GM21576 (cell line): ENCODE results near the gene LETM1.

Experiments
- ATAC-seq: cut with Tn5 transposase; IDR thresholded peaks from one replicate; pipeline ENCODE4 v1.9.1; 2021; ENCODE audit warnings: mild to moderate bottlenecking, moderate library complexity; ENCODE audit not compliant: unreplicated experiment

The LETM1 gene

DNA sequence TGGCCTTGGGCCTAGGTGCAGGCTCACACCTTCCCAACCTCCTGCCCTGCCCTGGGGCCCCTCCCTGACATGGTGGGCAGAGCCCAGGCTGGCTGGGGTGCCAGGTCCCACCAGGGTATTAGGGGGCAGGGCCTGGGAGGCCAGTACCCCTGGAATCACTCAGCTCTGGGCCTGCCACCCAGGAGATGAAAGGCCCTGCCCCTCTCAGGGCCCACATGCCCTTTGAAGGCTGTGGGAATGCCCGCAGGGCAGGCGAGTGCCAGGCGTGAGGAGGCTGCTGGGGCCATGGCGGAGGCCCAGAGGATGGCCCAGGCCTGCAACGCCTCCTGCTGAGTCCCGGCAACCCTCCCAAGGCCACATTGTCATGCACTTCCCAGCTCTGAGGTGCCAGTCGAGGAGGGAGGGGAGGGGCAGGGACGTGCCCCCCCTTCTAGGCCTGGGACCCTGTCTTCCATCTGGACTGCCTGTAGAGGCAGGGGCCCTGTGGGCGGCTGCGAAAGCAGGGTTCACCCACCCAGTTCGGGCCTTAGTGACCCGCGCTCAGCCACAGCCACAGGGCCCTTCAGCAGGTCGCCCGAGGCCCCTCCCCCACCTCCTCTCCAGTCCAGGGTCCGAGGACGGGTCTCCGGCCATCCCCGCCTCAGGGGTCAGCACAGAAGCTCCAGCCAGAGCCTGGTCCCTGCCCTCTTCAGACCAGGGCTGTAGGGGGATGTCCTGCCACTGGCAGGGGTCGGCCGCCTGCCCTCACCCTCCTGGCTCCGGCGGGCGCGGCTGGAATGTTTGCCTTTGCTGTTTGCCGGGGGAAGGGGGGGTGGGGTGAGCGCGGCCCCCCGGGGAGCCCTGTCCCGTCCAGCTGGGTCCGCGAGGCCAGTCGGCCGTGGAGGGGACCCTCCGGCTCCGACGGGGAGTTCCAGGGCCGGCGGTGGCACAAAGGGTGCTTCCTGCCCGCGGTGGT, 89.6 kb downstream of the LETM1 start:
- ATAC-seq: no peak

DNA sequence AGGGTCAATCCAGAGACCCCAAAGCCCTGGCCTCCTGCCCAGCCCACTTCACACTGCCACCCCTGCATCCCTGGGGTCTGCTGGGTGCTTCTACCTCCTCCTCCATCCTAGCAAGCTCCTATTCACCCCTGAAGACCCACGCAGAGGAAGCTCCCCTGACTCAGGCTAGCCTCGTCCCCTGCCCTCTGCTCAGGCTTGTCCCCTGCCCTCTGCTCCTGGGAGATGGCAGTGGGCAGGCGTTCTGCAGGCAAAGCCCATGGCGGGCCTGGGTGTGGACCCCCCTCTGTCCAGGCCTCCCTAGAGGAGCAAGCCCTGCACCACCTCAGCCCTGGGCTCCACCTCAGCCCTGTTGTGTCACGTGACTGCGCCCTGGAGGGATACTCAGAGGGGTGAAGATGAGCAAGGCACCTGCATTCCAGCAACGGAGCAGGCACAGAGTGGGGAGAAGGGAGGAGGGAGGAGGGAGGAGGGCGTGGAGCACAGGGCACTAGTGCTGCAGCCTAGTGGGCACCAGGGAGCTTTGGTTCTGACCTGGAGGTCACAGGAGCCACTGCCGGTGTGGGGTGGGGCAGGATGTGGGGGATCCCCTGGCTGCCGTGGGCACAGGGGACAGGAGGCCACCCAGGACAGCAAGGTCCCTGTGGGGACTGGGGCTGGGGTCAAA, 90.4 kb downstream of the LETM1 start:
- no peak for ATAC-seq

DNA sequence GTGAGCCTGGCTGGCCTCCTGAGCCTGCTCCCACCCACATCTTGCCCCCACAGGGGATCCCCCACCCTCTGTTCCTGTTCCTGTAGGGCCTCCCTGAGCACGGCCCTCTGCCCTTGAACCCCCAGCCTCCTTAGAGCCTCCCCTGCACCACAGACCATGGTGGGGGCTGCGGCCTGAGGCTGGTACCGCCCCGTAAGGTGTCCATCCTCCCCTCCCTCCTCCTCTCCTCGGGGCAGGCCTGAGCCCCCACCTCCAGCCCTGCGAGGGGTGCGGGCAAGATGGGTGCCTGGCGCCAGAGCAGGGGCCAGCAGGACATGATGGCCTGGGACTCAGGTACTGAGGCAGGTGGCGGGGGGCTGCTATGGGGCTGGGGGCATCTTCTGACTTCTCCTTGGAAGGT, 91.3 kb downstream of the LETM1 start:
- no peak for ATAC-seq

DNA sequence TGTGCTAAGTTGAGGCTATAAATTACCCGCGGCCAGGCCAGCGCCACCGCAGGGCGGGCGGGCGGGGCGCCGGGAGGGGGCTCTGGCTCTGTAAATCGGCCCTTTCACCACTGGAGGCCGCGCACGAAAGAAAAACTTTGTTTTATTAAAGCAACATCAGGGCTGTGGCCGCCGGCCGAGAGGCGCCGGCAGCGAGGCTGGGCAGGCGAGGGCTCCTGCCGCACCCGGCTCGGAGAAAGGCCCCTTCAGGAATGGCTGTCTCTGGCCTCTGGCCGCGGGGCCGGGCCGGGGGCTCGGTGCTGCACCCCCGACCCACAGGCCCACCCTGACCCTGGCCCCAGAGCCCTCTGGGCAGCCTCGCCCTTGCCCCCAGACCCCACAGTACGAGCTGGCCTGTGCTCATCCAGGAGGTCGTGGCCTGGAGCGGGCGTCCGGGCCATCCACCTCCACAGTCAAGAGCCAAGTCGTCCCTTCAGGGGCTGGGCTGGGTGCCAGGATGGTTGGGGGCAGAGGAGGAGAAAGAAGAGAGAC, 92.3 kb downstream of the LETM1 start:
- ATAC-seq: no peak

DNA sequence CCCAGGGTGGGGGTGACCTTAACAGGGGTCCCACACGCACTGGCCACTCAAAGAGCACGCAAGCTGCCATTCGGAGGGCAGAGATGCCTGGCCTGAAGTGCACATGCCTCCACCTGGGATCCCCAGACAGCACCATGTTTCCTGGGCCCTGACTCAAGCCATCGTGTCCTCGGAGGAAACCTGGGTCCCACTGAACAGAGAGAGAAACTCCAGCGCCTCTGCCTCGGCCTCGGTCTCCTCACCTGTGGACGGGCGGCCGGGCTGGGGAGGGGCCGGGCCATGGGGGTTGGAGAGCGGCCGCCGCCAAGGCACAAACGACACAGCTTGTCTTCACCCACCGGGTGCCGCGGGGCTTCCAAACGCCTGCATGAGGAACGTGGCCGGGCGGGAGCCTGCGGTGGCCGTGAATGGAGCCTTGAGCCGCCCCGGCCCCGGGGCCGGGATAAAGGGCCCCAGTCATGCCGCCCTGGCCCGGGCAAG, 92.8 kb downstream of the LETM1 start:
- no peak for ATAC-seq

DNA sequence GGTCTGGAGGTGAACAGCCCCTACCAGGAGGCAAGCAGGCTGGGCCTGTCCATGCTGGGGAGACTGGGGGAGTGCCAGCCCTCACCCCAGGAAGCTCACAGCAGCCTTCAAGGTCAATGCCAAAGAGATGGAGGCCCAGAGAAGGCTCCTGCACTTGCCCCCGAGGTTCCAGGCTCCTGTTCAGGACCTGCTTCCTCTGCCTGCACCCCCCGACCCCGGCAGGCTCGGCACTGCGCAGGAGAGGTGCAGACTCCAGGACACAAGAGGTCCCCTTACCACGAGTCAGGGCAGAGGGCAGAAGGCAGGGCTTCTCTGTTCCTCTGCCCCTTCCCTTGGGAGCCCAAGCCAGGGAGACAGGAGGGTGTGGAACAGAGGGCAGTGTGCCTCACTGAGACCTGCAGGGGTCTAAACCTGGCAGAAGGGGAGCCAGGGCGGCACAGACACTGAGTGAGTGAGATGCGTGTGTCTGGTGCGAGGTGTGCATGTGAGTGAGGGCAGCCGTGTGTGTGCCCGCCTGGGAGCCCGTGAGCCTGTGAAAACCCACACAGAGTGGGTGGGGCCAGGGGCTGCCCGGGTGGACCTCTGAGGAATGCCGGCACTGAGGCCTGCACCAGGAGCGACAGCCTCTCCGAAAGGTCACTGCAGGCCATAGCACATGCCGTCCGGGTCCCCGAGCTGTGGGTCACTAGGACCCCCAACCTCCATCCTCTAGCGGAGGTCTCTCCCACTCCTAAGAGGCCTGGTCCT, 93.5 kb downstream of the LETM1 start:
- ATAC-seq: no peak
